ENCODE measurements around the gene KCNG1.
"Not testable (repeated sequence)": the region's sequence is repeated elsewhere in the genome, so short reads cannot be mapped to it uniquely, and the experiment has no call there.

KCNG1 gene

DNA sequence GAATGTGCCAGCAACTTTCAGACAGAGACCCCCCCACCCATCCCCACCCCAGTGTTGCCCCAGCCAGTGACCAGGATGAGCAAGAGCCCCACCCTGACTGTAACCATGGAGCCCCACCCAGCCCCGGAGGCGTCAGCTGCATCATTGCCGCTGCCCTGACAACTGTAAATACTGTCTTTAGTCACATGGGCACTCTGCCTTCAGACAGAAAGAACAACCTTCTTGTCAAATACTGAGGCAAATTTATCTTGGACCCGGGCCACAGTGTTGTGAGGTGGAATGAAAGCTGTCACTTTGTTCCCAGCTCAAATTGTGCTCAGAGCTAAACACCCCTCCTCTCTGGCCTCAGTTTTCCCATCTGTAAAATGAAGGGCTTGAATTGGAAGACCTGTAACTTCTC is 40.5 kb downstream of the KCNG1 start:
- no peak for DNase-seq (ENCODE audit: low spot score)

GRCh38 chr20:50981714-50982048 is 41.2 kb downstream of the KCNG1 start:
- no peak for DNase-seq (ENCODE audit: low spot score)

DNA sequence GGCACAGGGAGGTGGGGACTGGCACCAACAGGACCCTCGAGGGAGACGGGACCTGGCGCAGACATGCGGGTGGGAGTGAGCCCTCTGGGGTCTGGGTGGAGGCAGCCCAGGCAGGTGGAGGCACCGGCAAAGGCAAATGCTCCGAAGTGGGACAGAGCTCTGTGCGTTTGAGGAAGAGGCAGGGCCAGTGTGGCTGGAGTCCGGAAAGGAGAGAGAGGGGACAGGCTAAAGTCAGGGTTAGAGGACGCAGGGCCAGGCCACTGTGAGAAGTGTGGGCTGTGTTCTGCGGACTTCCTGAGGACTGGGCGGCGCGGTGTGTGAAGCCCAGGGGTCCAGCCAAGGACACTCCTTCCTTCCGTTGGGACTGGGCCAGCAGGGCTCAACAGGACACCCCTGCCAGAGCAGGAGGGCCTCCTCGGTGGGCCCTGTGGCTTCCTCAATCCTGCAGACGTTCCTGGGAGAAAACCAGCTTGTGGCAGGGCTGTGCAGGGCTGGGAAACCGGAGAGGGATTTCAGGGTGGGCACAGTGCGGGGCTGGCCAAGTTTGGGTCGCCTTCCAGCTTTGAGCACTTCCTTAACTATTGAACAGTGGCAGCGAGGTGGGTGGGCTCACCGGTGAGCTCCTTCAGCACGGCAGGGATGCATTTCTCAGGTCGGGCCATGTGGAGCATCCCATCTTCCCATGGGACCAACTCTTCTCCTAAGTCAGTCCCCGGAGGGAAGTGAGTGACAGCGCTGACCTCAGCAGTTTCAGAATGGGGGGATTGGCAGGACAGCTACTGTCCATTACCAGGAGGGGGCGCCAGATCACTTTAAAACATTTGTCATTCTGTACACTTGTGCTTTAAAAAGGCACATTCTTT is 41.8 kb downstream of the KCNG1 start:
- peak; percentile 59 for DNase-seq (ENCODE audit: low spot score)

DNA sequence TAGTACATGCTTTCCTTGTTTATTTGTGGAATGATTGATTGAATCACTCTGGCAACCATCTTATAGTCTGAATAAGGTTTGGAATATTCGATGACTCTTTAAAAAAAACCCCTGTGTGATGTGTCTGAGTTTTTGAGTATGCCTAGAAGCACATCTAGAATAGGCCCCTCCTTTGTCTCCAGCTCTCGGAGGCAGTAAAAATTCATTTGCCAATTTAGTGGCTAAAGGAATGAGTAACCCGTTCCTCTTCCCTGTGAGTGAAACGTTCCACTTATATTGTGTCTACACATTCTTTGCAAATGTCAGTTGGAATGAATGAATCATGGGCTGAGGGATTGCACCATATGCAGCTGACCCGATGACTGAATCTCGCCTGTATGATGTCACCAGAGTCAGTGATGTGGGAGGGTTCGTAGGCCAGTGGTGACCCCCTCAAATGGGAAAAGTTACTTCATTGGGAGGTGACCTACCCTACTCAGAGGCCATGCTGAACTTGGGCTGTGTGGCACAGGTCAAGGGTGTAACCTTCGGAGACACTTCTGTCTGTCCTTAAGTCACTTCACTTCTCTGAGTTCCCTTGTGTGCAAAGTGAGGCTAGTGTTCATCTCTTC is 42.7 kb downstream of the KCNG1 start:
- DNase-seq (ENCODE audit: low spot score): peak; percentile 91

- DNase-seq (ENCODE audit: low spot score): not testable (repeated sequence)
Observed at GRCh38 chr20:50978533-50978932, 44.4 kb downstream of the KCNG1 start.

- DNase-seq (ENCODE audit: low spot score): no peak
Observed at GRCh38 chr20:50977066-50978021, 45.6 kb downstream of the KCNG1 start.

DNA sequence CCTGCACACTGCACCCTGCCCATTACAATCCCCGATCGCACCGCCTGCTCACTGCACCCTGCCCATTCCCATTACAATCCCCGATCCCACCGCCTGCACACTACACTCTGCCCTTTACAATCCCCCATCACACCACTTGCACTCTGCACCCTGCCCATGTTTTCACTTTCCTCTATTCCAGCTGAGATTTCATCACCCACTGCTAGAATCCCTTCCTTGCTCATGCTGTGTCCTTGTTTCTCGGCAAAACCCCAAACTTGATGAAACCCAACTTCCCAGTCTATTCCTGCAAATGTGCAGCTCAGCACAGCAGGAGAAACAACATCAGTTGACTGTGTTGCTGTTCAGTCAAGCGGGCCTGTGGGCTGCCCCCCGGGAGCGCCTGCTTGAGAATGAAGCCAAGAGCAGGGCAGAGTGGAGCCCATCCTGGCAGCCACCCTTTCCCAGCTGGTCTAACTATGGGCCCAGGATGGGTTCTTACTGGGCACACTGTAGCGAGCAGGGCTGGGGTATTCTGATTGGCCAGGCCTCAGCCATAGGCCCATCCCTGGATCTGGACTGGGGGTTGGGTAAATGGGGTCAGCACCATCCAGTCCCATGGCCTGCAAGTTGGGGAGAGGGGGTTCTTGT is 47.1 kb downstream of the KCNG1 start:
- DNase-seq (ENCODE audit: low spot score): no peak

- DNase-seq (ENCODE audit: low spot score): no peak
Observed at GRCh38 chr20:50969912-50970311, 53.0 kb downstream of the KCNG1 start.

DNA sequence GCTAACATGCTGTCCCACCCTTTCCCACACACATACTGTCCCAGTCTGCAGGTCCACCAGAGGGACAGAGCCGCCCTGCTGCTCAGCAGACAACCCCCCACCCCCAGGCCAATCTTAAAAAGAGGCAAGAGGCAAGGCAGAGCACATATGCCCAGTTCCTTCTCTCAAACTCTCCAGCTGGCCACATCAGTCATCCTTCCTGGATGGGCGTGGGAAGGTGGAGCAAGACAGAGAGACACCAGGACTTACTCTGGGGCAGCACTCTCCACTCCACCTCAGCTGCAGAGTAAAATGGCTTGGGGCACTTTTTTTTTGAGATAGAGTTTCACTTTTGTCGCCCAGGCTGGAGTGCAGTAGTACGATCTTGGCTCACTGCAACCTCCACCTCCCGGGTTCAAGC is 53.5 kb downstream of the KCNG1 start:
- no peak for DNase-seq (ENCODE audit: low spot score)

DNA sequence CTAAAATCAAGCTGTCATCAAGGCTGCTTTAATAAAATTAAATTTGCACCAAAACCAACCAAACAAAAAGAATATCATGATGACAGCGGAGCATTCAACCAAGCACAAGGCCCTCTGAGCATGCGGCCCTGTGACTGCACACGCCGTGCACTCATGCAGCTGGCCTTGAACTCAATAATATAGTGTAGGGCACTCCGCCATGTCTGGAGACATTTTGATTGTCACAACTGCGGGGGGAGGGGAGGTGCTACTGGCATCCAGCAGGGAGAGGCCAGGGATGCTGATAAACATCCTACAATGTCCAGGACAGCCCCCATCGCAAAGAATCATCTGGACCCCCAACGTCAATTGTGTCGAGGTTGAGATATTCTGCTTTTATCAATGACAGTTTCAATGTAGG is 54.6 kb downstream of the KCNG1 start:
- no peak for DNase-seq (ENCODE audit: low spot score)

DNA sequence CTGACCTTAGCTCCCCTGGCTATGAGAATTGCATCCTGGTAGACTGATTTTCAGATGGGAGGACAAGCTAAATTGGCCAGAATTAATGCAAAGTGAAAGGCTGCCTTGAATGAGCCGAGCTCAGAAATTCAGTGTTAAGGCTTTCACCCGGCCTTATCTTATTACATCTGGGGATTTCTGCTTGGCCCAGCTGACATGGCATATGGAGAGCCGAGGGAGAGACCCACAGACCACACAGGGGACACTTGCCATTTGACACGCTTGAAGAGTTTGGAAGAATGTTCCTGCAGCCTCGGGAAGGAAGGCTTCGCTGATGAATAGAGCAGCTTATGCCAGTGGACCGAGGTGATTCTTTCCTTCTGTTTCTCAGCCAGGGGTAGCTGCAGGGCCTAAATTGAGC is 55.3 kb downstream of the KCNG1 start:
- no peak for DNase-seq (ENCODE audit: low spot score)

DNA sequence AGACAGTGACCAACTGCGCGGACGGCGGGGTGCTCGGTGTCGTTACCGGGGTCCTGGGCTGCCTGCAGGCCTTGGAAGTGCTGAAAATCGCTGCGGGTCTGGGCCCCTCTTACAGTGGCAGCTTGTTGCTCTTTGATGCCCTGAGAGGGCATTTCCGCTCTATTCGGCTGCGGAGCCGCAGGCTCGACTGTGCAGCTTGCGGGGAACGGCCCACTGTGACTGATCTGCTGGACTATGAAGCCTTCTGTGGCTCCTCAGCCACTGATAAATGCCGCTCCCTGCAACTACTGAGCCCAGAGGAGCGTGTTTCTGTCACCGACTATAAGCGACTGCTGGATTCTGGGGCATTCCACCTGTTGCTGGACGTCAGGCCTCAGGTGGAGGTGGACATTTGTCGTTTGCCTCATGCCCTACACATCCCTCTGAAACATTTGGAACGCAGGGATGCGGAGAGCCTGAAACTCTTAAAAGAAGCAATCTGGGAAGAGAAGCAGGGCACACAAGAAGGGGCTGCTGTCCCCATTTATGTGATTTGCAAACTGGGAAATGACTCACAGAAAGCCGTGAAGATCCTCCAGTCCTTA is 63.3 kb downstream of the KCNG1 start:
- no peak for DNase-seq (ENCODE audit: low spot score)

DNA sequence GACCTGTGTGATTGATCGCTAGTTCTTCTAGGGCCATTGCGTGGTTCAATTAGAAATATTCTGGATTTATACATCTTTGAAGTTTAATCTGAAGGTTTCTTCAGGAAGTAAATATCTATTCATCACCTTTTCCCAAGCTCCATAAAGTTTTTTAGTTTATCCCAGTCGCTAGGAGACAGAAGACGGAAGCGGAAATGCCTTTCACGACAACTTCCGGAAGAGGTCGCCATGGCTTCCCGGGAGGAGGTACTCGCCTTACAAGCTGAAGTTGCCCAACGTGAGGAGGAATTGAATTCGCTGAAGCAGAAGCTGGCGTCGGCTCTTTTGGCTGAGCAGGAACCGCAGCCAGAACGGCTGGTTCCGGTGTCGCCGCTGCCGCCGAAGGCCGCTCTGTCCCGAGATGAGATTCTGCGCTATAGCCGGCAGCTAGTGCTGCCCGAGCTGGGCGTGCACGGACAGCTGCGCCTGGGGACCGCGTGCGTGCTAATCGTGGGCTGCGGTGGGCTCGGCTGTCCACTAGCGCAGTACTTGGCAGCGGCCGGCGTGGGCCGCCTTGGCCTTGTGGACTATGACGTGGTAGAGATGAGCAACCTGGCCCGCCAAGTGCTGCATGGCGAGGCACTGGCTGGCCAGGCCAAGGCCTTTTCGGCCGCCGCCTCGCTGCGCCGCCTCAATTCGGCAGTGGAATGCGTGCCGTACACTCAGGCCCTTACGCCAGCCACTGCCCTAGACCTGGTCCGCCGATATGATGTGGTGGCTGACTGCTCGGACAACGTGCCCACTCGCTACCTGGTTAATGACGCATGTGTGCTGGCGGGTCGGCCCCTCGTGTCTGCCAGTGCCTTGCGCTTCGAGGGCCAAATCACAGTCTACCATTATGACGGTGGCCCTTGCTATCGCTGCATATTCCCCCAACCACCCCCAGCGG is 64.0 kb downstream of the KCNG1 start, which contains the start of gene MOCS3:
TSS of gene MOCS3 (plus strand) at position 204 of the 928 bp plus-strand sequence. CDS start at position 229, 25 bp downstream.
- peak; percentile 92 for DNase-seq (ENCODE audit: low spot score)

- DNase-seq (ENCODE audit: low spot score): peak; percentile 48
Observed at GRCh38 chr20:50957798-50958614, 64.9 kb downstream of the KCNG1 start, which contains the start of gene DPM1. Gene DPM1, minus strand, starts transcription at chr20:50958532. Its CDS starts 9 bp downstream, at chr20:50958523.

- DNase-seq (ENCODE audit: low spot score): no peak
Observed at GRCh38 chr20:50957276-50957675, 65.6 kb downstream of the KCNG1 start.

GRCh38 chr20:50953821-50954220 is 69.1 kb downstream of the KCNG1 start:
- no peak for DNase-seq (ENCODE audit: low spot score)

Measured in kidney capillary endothelial cell (primary cell).